H1 (cell line): ENCODE measurements around the gene MPND. TPM values are rescaled to one million over a fixed set of nuclear protein-coding genes. Genes with fewer than 3 reads are reported as not detected.

Source experiments
- CTCF ChIA-PET: fragments of 300-600 bp; sonication (Branson Sonifier 250); formaldehyde crosslinking; loops from one replicate; lab custom pipeline; 2021; ENCODE audit not compliant: partially characterized antibody; lab: Charles Lee
- POLR2A ChIA-PET: fragments of 300-600 bp; sonication (Branson Sonifier 250); formaldehyde crosslinking; loops from one replicate; lab custom pipeline; 2021; ENCODE audit warnings: inconsistent platforms; ENCODE audit not compliant: partially characterized antibody; lab: Charles Lee
- DNase-seq, 2 experiments: peaks; one replicate each; pipeline versions ENCODE4 v3.0.0 to v3.0.0-alpha.2; 2010 to 2022; ENCODE audit warnings: low spot score in 2 of 2, low read depth in 1 of 2, mixed read lengths in 1 of 2
- FAIRE-seq: peaks from 2 replicates; lab custom pipeline; 2011; peaks lifted over from hg19 to GRCh38; lab: Jason Lieb, UNC
- H2AFZ ChIP-seq: 2 replicates; pipeline ENCODE4 v1.8.1; 2012; ENCODE audit warnings: low read length, inconsistent platforms
- H2AK5ac ChIP-seq: 2 replicates; pipeline ENCODE4 v1.6.1; 2013; ENCODE audit warnings: low read depth, low read length
- H2BK120ac ChIP-seq: replicated peaks from 2 replicates; pipeline ENCODE3; 2013; ENCODE audit warnings: low read depth, low read length, inconsistent platforms
- H2BK12ac ChIP-seq: 2 replicates; pipeline ENCODE4 v1.6.1; 2013; ENCODE audit warnings: low read depth, low read length
- H2BK15ac ChIP-seq: 2 replicates; pipeline ENCODE4 v1.6.1; 2013; ENCODE audit warnings: low read length
- H2BK20ac ChIP-seq: 2 replicates; pipeline ENCODE4 v1.6.1; 2013; ENCODE audit warnings: low read length
- H2BK5ac ChIP-seq: 2 replicates; pipeline ENCODE4 v1.6.1; 2013; ENCODE audit warnings: low read depth, low read length
- H3K14ac ChIP-seq: 2 replicates; pipeline ENCODE4 v1.6.1; 2013; ENCODE audit warnings: inconsistent platforms; ENCODE audit not compliant: insufficient read length
- H3K18ac ChIP-seq: 2 replicates; pipeline ENCODE4 v1.6.1; 2013; ENCODE audit warnings: low read length; ENCODE audit errors: extremely low read depth
- H3K23ac ChIP-seq: 2 replicates; pipeline ENCODE4 v1.6.1; 2013; ENCODE audit warnings: inconsistent platforms; ENCODE audit not compliant: insufficient read length
- H3K23me2 ChIP-seq: 2 replicates; pipeline ENCODE4 v1.6.1; 2013; ENCODE audit warnings: low read depth, low read length
- H3K27ac ChIP-seq: 2 replicates; pipeline ENCODE4 v1.6.1; 2011; ENCODE audit warnings: low read depth, low read length, inconsistent platforms
- H3K27me3 ChIP-seq, 4 experiments: replicated peaks in 1 of 4; 1 replicate in 1 of 4; 2 replicates in 3 of 4; pipeline versions ENCODE4 v1.6.1 to v1.8.1; 2011 to 2013; ENCODE audit warnings: low read length in 3 of 4, mild to moderate bottlenecking in 3 of 4, inconsistent platforms in 2 of 4, mixed read lengths in 2 of 4, moderate library complexity in 1 of 4; ENCODE audit not compliant: control insufficient read depth in 3 of 4, insufficient read depth in 3 of 4; ENCODE audit errors: extremely low read depth in 1 of 4
- H3K36me3 ChIP-seq, 4 experiments: 2 replicates each; pipeline versions ENCODE4 v1.6.1 to v1.8.1; 2011 to 2013; ENCODE audit warnings: mild to moderate bottlenecking in 4 of 4, low read length in 3 of 4, moderate library complexity in 2 of 4, control low read depth in 1 of 4, inconsistent platforms in 1 of 4; ENCODE audit not compliant: insufficient read depth in 4 of 4, control insufficient read depth in 2 of 4
- H3K4ac ChIP-seq: replicated peaks from 2 replicates; pipeline ENCODE3; 2013; ENCODE audit warnings: low read length, low read depth, mixed read lengths, inconsistent platforms; ENCODE audit not compliant: insufficient read length
- H3K4me1 ChIP-seq, 4 experiments: replicated peaks in 1 of 4; 1 replicate in 1 of 4; 2 replicates in 3 of 4; pipeline versions ENCODE4 v1.6.1 to v1.8.1; 2011 to 2013; ENCODE audit warnings: low read length in 3 of 4, inconsistent platforms in 2 of 4, mixed read lengths in 1 of 4; ENCODE audit not compliant: insufficient read depth in 4 of 4, control insufficient read depth in 3 of 4
- H3K4me2 ChIP-seq, 2 experiments: 2 replicates each; pipeline versions ENCODE4 v1.6.1 to v1.8.1; 2011 to 2013; ENCODE audit warnings: low read depth in 2 of 2, low read length in 2 of 2, control low read depth in 1 of 2, inconsistent platforms in 1 of 2, mild to moderate bottlenecking in 1 of 2; ENCODE audit not compliant: insufficient read depth in 1 of 2
- H3K4me3 ChIP-seq, 4 experiments: fragments of 200-600, 300-600 bp in 1 of 4; sonication (generic), shearing (Covaris generic), sonication (Bioruptor Twin) in 1 of 4; 2 replicates each; pipeline versions ENCODE4 v1.5.1 to v1.8.1; 2011 to 2016; ENCODE audit warnings: low read length in 4 of 4, low read depth in 3 of 4, control low read depth in 2 of 4, inconsistent platforms in 2 of 4, mild to moderate bottlenecking in 2 of 4, mixed read lengths in 1 of 4, moderate library complexity in 1 of 4; ENCODE audit not compliant: insufficient read depth in 2 of 4; ENCODE audit errors: extremely low read depth in 1 of 4
- H3K56ac ChIP-seq: replicated peaks from 2 replicates; pipeline ENCODE3; 2013; ENCODE audit warnings: low read depth, mild to moderate bottlenecking, mixed read lengths, low read length, inconsistent platforms; ENCODE audit not compliant: insufficient read length
- H3K79me1 ChIP-seq: 2 replicates; pipeline ENCODE4 v1.6.1; 2013; ENCODE audit warnings: low read depth, low read length, control low read depth
- H3K79me2 ChIP-seq, 2 experiments: 2 replicates each; pipeline versions ENCODE4 v1.6.1 to v1.8.1; 2012 to 2013; ENCODE audit warnings: low read length in 2 of 2, mild to moderate bottlenecking in 2 of 2, inconsistent platforms in 1 of 2; ENCODE audit not compliant: insufficient read depth in 2 of 2, control insufficient read depth in 1 of 2
- H3K9ac ChIP-seq, 4 experiments: replicated peaks in 1 of 4; 1 replicate in 1 of 4; 2 replicates in 3 of 4; pipeline versions ENCODE4 v1.6.1 to v1.8.1; 2011 to 2013; ENCODE audit warnings: low read depth in 3 of 4, low read length in 3 of 4, control low read depth in 2 of 4, mild to moderate bottlenecking in 2 of 4, moderate library complexity in 2 of 4, inconsistent platforms in 1 of 4; ENCODE audit errors: extremely low read depth in 1 of 4
- H3K9me3 ChIP-seq, 2 experiments: 2 replicates each; pipeline versions ENCODE4 v1.6.1 to v1.8.1; 2012 to 2013; ENCODE audit warnings: mild to moderate bottlenecking in 2 of 2, moderate library complexity in 2 of 2, control low read depth in 1 of 2, inconsistent platforms in 1 of 2, low read depth in 1 of 2, low read length in 1 of 2, mixed read lengths in 1 of 2; ENCODE audit not compliant: insufficient read depth in 2 of 2
- H4K20me1 ChIP-seq, 2 experiments: replicated peaks in 1 of 2; 2 replicates each; pipeline versions ENCODE3 to v1.8.1; 2011 to 2013; ENCODE audit warnings: inconsistent platforms in 2 of 2, low read length in 2 of 2, mild to moderate bottlenecking in 1 of 2; ENCODE audit not compliant: insufficient read depth in 2 of 2, control insufficient read depth in 1 of 2
- H4K5ac ChIP-seq: 2 replicates; pipeline ENCODE4 v1.6.1; 2013; ENCODE audit warnings: low read length, low read depth, mixed read lengths, inconsistent platforms; ENCODE audit not compliant: insufficient read length
- H4K8ac ChIP-seq: 2 replicates; pipeline ENCODE4 v1.8.0; 2013; ENCODE audit warnings: mild to moderate bottlenecking, moderate library complexity, low read length, inconsistent platforms; ENCODE audit not compliant: insufficient read depth; ENCODE audit errors: extremely low read depth
- H4K91ac ChIP-seq: replicated peaks from 2 replicates; pipeline ENCODE3; 2013; ENCODE audit warnings: low read length, mixed read lengths, inconsistent platforms; ENCODE audit not compliant: insufficient read length
- ATF3 ChIP-seq: IDR thresholded peaks from 2 replicates; pipeline ENCODE4 v1.6.1; 2011; ENCODE audit warnings: low read depth, mild to moderate bottlenecking, low read length; ENCODE audit not compliant: insufficient read depth
- CHD2 ChIP-seq: IDR thresholded peaks from 2 replicates; pipeline ENCODE4 v1.6.1; 2012; ENCODE audit warnings: low read length, improper control_type of control experiment
- HDAC2 ChIP-seq, 2 experiments: fragments of 300-600 bp in 1 of 2; sonication (generic) in 1 of 2; IDR thresholded peaks; 2 replicates each; pipeline ENCODE4 v1.6.1; 2011 to 2012; ENCODE audit warnings: low read depth in 2 of 2, low read length in 2 of 2, mild to moderate bottlenecking in 2 of 2, moderate library complexity in 2 of 2, borderline replicate concordance in 1 of 2, inconsistent platforms in 1 of 2
- SP2 ChIP-seq: IDR thresholded peaks from 2 replicates; pipeline ENCODE4 v1.6.1; 2012; ENCODE audit warnings: mild to moderate bottlenecking, low read length, inconsistent platforms
- TBP ChIP-seq: IDR thresholded peaks from 2 replicates; pipeline ENCODE4 v1.6.1; 2011; ENCODE audit warnings: low read depth, low read length, improper control_type of control experiment
- ZNF274 ChIP-seq: IDR thresholded peaks from 2 replicates; pipeline ENCODE4 v1.7.0; 2012; ENCODE audit warnings: low read length, borderline replicate concordance; ENCODE audit errors: extremely low read depth
- WGBS, 2 experiments: shearing (Covaris generic) in 1 of 2; methylation state at CpG; one replicate each; pipeline versions ENCODE4 v1.1.6 to v1.1.7; 2013 to 2015; ENCODE audit warnings: low lambda C conversion rate in 2 of 2, mixed read lengths in 2 of 2, inconsistent platforms in 1 of 2, low coverage in 1 of 2, missing lambda C conversion rate in 1 of 2; ENCODE audit not compliant: insufficient replicate concordance in 2 of 2, insufficient coverage in 1 of 2, insufficient read length in 1 of 2; ENCODE audit errors: extremely low coverage in 1 of 2, missing lambda C conversion rate in 1 of 2; 5-methylcytosine and 5-hydroxymethylcytosine counted together
- polyA plus RNA-seq, 7 experiments: library from polyadenylated mRNA; depleted of rRNA in 3 of 7; stranded (reverse) in 5 of 7; unstranded in 2 of 7; fragments of >200 nt in 5 of 7; fragments of 200-250 nt in 2 of 7; gene quantifications; 1 replicate in 5 of 7; 2 replicates in 1 of 7; 4 replicates in 1 of 7; pipeline versions ENCODE4 v1.2.1 to v1.2.3, GENCODE V29; 2011 to 2013; ENCODE audit warnings: missing spikeins in 2 of 7, mixed read lengths in 2 of 7
- total RNA-seq: library from RNA; stranded (reverse); fragmentation: NEBNext Ultra II Directional; extraction: Animal tissue kit (Norgen Biotek cat#: 25700); gene quantifications from 2 replicates; pipeline ENCODE4 v1.2.1, GENCODE V29; 2021
- TF ChIP-seq, protein P1 (sequence below): IDR thresholded peaks from 2 replicates; pipeline ENCODE4 v1.6.1; 2012; ENCODE audit warnings: inconsistent platforms

The MPND gene
- total and polyA plus RNA-seq, 2 of the 8 experiments (the other 6 are each of a cell fraction or from before 2014, with no cell fraction given), result 22.9 to 27.7 TPM

GRCh38 chr19:4376991-4377781 is 33.8 kb downstream of the MPND start:
- Histone ChIP-seq H3K36me3 (no peaks in the 10 kb centered on the region), H3K27ac (no peak overlapping the region), H3K23me2 (no peaks in the 10 kb centered on the region), H3K9me3 (no peaks in the 10 kb centered on the region), H3K18ac (no peak overlapping the region), H2AFZ (no peak overlapping the region), H3K79me1 (peaks cover 12% of the 10 kb centered on the region), H2BK12ac (no peak overlapping the region), H4K20me1 (peaks cover 15 to 42% of the 10 kb centered on the region in 2 experiments), H4K5ac (no peak overlapping the region), H3K4ac (no peak overlapping the region), H2BK15ac (no peak overlapping the region), H3K9ac (no peak overlapping the region; a peak in 1 of 7 replicates), H4K8ac (peak overlapping the region; percentile 80; the same call in 1 of the 2 replicates), H2BK5ac (no peak overlapping the region), H4K91ac (peak overlapping the region; percentile 34), H2AK5ac (0 out of 2 replicates have a peak overlapping the region, but pooled peaks have one; percentile 6), H3K4me2 (no peak overlapping the region; a peak in 1 of 4 replicates), H2BK120ac (no peak overlapping the region), H3K4me1 (peaks cover 5 to 43% (median 35%) of the 10 kb centered on the region in 4 experiments), H3K56ac (no peak overlapping the region), H3K23ac (no peak overlapping the region), H3K27me3 (no peaks in the 10 kb centered on the region), H2BK20ac (no peak overlapping the region), H3K14ac (no peak overlapping the region), H3K79me2 (peaks cover 0 to 43% of the 10 kb centered on the region in 2 experiments; a peak in 1 of 4 replicates), H3K4me3 (no peak overlapping the region)
- ChIA-PET CTCF (interaction anchor here (0.7 to 6.3 kb wide), 11 partner anchors 7 to 123 kb away, joined by 3 to 72 read pairs (median 6); partner anchors contain the start of genes CHAF1A and SH3GL1), POLR2A (interaction anchor here (0.7 to 5.8 kb wide), 13 partner anchors 9 to 49 kb away, joined by 3 to 63 read pairs (median 4); partner anchors contain the start of gene MPND)
- TF ChIP-seq ZNF274 (no peak), CHD2 (no peak), TBP (no peak), SP2 (no peak), ATF3 (no peak), HDAC2 (IDR thresholded peaks at IDR 0.05; ENCODE audit: borderline replicate concordance in 1 of 2, low read depth in 2 of 2, low read length in 2 of 2) (no peak)
- TF ChIP-seq, protein P1, sequence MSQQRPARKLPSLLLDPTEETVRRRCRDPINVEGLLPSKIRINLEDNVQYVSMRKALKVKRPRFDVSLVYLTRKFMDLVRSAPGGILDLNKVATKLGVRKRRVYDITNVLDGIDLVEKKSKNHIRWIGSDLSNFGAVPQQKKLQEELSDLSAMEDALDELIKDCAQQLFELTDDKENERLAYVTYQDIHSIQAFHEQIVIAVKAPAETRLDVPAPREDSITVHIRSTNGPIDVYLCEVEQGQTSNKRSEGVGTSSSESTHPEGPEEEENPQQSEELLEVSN, result no peak
- 86% methylated on average over 22 of the region's 23 CpGs; no CpG with 5 or more reads in 1 of the 2 experiments for WGBS, 2 experiments
- FAIRE-seq (no peak), DNase-seq (no peak)
